ENCODE data around the gene INHBB. TPM values are rescaled to one million over a fixed set of nuclear protein-coding genes. Genes with fewer than 3 reads are reported as not detected.

INHBB gene
- 0.02 TPM for total RNA-seq (2013)
- under 1 TPM in 1 of 3 donors, not detected in 2; 0.08 TPM for polyA plus RNA-seq
- polyA minus RNA-seq, result 0.08 TPM in 1 of 2 replicates, not detected in the other
- 0.12 to 1.3 (median 0.21) reads per million in 11 experiments for total RNA-seq

DNA sequence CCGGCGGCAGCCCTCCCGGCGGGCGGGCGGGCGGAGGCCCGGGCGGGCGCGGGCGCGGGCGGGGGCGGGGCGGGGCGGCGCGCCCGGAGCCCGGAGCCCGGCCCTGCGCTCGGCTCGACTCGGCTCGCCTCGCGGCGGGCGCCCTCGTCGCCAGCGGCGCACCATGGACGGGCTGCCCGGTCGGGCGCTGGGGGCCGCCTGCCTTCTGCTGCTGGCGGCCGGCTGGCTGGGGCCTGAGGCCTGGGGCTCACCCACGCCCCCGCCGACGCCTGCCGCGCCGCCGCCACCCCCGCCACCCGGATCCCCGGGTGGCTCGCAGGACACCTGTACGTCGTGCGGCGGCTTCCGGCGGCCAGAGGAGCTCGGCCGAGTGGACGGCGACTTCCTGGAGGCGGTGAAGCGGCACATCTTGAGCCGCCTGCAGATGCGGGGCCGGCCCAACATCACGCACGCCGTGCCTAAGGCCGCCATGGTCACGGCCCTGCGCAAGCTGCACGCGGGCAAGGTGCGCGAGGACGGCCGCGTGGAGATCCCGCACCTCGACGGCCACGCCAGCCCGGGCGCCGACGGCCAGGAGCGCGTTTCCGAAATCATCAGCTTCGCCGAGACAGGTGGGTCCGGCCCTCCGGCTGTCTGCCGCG, at the start of gene INHBB:
INHBB (plus strand) TSS at position 111 of the 641 bp plus-strand sequence; CDS start at position 164, 53 bp downstream.
- no peaks in the 10 kb centered on the region for H3K79me2 ChIP-seq (ENCODE audit: insufficient read depth, low read length)
- peak within 1 kb of the TSS; percentile 81 for H3K4me2 ChIP-seq (replicated peaks; ENCODE audit: extremely low read depth, low read length, poor library complexity, severe bottlenecking)
- no peak within 1 kb of the TSS for H3K27ac ChIP-seq (ENCODE audit: low read depth in 1 of 2, low read length in 2 of 2)
- peaks cover 35 to 47% of the 10 kb centered on the region in 2 donors for H3K4me1 ChIP-seq (ENCODE audit: control insufficient read depth in 1 of 2, insufficient read depth in 2 of 2, low read length in 2 of 2)
- Mint-ChIP-seq H3K9me3 (peaks cover 0 to 31% (median 8%) of the 10 kb centered on the region in 7 donors), H3K4me3 (peak within 1 kb of the TSS; percentile 74 to 85), H3K4me1 (peaks cover 27% of the 10 kb centered on the region), H3K27ac (peak within 1 kb of the TSS in 1 of 7 donors; percentile 14), H3K36me3 (peaks cover 9% of the 10 kb centered on the region in 2 donors), H3K27me3 (ENCODE audit: low read depth in 3 of 3) (peaks cover 66 to 85% (median 80%) of the 10 kb centered on the region in 3 donors)
- H3K9me3 ChIP-seq (replicated peaks in 1 of 2; ENCODE audit: control insufficient read depth in 1 of 2, insufficient read depth in 1 of 2, low read length in 2 of 2), result peaks cover 0 to 31% of the 10 kb centered on the region in 2 donors
- H3K9ac ChIP-seq (ENCODE audit: insufficient read depth, low read length, poor library complexity, severe bottlenecking), result peak within 1 kb of the TSS; percentile 43
- DNase-seq, result peak in 1 of 3 donors; percentile 18
- peak within 1 kb of the TSS in 2 of 3 experiments; percentile 35 to 71 for H3K4me3 ChIP-seq (replicated peaks in 1 of 3; ENCODE audit: low read depth in 2 of 3, low read length in 3 of 3)
- H4K20me1 ChIP-seq (ENCODE audit: insufficient read depth, low read length), result no peaks in the 10 kb centered on the region
- H2AFZ ChIP-seq (ENCODE audit: insufficient read depth, low read depth, low read length, poor library complexity, severe bottlenecking), result peak within 1 kb of the TSS; percentile 70
- intact Hi-C loops (cut with micrococcal nuclease), result loop anchor here (10.0 kb wide), 2 partner anchors 329 to 339 kb away; no protein-coding TSS in a partner anchor
- H3K27me3 ChIP-seq (ENCODE audit: control insufficient read depth in 2 of 2, insufficient read depth in 2 of 2, low read length in 2 of 2), result peaks cover 43 to 82% of the 10 kb centered on the region in 2 donors
- TF ChIP-seq, protein P1, sequence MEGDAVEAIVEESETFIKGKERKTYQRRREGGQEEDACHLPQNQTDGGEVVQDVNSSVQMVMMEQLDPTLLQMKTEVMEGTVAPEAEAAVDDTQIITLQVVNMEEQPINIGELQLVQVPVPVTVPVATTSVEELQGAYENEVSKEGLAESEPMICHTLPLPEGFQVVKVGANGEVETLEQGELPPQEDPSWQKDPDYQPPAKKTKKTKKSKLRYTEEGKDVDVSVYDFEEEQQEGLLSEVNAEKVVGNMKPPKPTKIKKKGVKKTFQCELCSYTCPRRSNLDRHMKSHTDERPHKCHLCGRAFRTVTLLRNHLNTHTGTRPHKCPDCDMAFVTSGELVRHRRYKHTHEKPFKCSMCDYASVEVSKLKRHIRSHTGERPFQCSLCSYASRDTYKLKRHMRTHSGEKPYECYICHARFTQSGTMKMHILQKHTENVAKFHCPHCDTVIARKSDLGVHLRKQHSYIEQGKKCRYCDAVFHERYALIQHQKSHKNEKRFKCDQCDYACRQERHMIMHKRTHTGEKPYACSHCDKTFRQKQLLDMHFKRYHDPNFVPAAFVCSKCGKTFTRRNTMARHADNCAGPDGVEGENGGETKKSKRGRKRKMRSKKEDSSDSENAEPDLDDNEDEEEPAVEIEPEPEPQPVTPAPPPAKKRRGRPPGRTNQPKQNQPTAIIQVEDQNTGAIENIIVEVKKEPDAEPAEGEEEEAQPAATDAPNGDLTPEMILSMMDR (IDR thresholded peaks at IDR 0.05), result no peak
- no peaks in the 10 kb centered on the region for H3K36me3 ChIP-seq (replicated peaks in 1 of 2; ENCODE audit: control insufficient read depth in 1 of 2, insufficient read depth in 2 of 2, low read length in 2 of 2)
- WGBS (ENCODE audit: insufficient coverage), result 3% methylated on average over 97 of the region's 99 CpGs

DNA sequence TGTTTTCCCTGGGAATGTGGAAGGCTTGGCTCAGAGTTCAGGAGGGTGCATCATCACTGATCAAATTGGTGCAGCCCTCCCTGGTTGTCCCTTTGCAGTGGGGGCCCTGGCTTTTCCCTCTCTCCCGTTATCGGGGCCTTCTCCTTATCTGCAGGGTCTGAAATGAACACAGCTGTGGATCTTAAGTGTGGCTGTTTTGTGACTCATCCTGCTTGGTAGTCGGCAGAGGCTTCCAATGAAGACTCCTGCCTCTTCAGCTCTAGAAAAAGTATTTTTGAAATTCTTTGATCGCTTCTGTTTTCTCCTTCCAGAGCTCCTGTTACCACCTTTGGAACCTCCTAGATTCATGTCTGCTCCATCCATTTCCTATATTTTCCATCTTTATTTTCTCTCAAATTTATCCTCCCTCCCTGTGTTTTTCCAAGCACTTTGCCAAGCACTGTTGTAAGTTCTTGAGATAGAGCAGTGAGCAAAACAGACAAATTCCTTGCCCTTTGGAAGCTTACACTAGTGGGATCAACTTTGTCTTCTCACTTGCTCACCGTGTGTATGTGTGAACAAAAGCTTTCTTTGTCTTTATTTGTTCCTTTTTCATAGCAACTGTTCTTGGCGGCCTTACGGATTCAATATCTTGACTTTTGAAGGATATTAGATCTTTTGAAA, 47.6 kb upstream of the INHBB start:
- Mint-ChIP-seq H3K4me1 (peaks cover 16% of the 10 kb centered on the region), H3K36me3 (peaks cover 73 to 83% of the 10 kb centered on the region in 2 donors), H3K4me3 (no peak overlapping the region), H3K9me3 (no peaks in the 10 kb centered on the region), H3K27me3 (ENCODE audit: low read depth in 3 of 3) (peaks cover 0 to 3% (median 0%) of the 10 kb centered on the region in 3 donors), H3K27ac (no peak overlapping the region)
- Histone ChIP-seq H3K9ac (ENCODE audit: insufficient read depth, low read length, poor library complexity, severe bottlenecking) (no peak overlapping the region), H3K4me3 (replicated peaks in 1 of 3; ENCODE audit: low read depth in 2 of 3, low read length in 3 of 3) (no peak overlapping the region), H3K27ac (ENCODE audit: low read depth in 1 of 2, low read length in 2 of 2) (no peak overlapping the region), H3K36me3 (replicated peaks in 1 of 2; ENCODE audit: control insufficient read depth in 1 of 2, insufficient read depth in 2 of 2, low read length in 2 of 2) (peaks cover 61 to 95% of the 10 kb centered on the region in 2 donors), H3K4me1 (ENCODE audit: control insufficient read depth in 1 of 2, insufficient read depth in 2 of 2, low read length in 2 of 2) (peaks cover 0 to 5% of the 10 kb centered on the region in 2 donors), H3K79me2 (ENCODE audit: insufficient read depth, low read length) (no peaks in the 10 kb centered on the region), H3K4me2 (replicated peaks; ENCODE audit: extremely low read depth, low read length, poor library complexity, severe bottlenecking) (no peak overlapping the region), H3K27me3 (ENCODE audit: control insufficient read depth in 2 of 2, insufficient read depth in 2 of 2, low read length in 2 of 2) (no peaks in the 10 kb centered on the region), H3K9me3 (replicated peaks in 1 of 2; ENCODE audit: control insufficient read depth in 1 of 2, insufficient read depth in 1 of 2, low read length in 2 of 2) (no peaks in the 10 kb centered on the region), H4K20me1 (ENCODE audit: insufficient read depth, low read length) (peaks cover 10% of the 10 kb centered on the region), H2AFZ (ENCODE audit: insufficient read depth, low read depth, low read length, poor library complexity, severe bottlenecking) (no peak overlapping the region)
- intact Hi-C loops (cut with micrococcal nuclease), result no loop called here
- no peak for DNase-seq
- WGBS (ENCODE audit: insufficient coverage), result 100% methylated on average over 2 of the region's 7 CpGs
- TF ChIP-seq, protein P1 (IDR thresholded peaks at IDR 0.05), result no peak

Data from CD14-positive monocyte (primary cell).